GM08714 (cell line): ENCODE results near the gene DNAJB1.

Experiments
- H3K4me3 ChIP-seq: fragments of 200-500 bp; sonication (Bioruptor generic); 2 replicates; pipeline ENCODE4 v1.5.1; 2014; ENCODE audit warnings: mild to moderate bottlenecking, low read length, inconsistent platforms
- ZNF274 ChIP-seq: IDR thresholded peaks from 2 replicates; pipeline ENCODE4 v1.6.1; 2012; ENCODE audit warnings: mild to moderate bottlenecking, low read depth, low read length

DNAJB1 gene

GRCh38 chr19:14471436-14472187, 46.6 kb downstream of the DNAJB1 start:
- no peak overlapping the region for H3K4me3 ChIP-seq
- TF ChIP-seq ZNF274, result no peak

- no peak for TF ChIP-seq ZNF274
- H3K4me3 ChIP-seq, result no peak overlapping the region
These were observed 47.9 kb downstream of the DNAJB1 start for GRCh38 chr19:14470031-14470876.

GRCh38 chr19:14467816-14468215, 50.4 kb downstream of the DNAJB1 start:
- H3K4me3 ChIP-seq, result no peak overlapping the region
- TF ChIP-seq ZNF274, result no peak

- no peak for TF ChIP-seq ZNF274
- no peak overlapping the region for H3K4me3 ChIP-seq
These were observed 50.8 kb downstream of the DNAJB1 start for GRCh38 chr19:14467391-14467790.
